MM.1S (cell line): ENCODE results near the gene ATP6V1B1.

Experiments
- CTCF ChIP-seq: fragments of 300-600 bp; sonication (generic); IDR thresholded peaks from 2 replicates; pipeline ENCODE4 v1.5.1; 2016; ENCODE audit warnings: antibody characterized with exemption, low read length, mixed read lengths
- EZH2phosphoT487 ChIP-seq: fragments of 300-600 bp; sonication (generic); IDR thresholded peaks from 2 replicates; pipeline ENCODE4 v1.6.1; 2018; ENCODE audit warnings: antibody characterized with exemption, low read length

DNA sequence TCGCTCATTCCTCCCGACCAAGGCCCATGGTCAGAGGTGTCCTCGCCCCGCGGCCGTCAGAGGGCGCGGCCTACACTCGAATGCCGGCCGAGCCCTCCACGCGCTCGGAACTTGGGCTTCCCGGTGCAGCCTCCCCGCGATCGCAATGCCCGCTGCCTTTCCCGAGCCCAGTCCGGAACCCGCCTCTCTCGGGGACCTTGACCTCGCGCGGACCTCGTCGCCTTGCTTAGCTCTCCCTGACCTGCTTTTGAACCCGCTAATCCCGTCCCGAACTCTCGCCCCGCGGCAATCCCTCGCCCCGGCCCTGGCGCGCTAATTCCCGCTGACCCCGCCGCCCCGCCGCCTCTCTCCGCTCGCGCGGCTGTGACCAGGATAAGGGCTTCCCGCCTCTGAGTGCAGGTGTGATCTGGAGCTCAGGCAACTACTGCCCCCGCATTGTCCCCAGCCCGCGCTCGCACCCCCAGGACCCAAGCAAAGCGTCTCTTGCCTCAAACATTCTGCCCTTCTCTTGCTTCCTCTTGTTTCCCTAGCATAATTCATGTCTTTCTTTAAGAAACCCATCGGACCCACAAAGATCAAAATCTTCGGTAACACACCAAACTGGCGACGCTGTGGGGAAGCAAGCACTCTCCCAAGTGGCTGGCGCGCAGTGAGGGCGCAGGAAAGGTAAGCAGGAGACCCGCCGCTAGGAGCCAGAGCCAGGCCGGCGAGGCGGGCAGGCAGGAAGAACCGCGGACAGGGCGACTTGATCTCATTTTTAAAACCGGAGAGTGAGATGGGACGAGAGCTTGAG, 46.6 kb upstream of the ATP6V1B1 start:
- TF ChIP-seq CTCF (no peak), EZH2phosphoT487 (no peak)
